Measurements from ENCODE around the gene CHMP5. TPM values are rescaled to one million over a fixed set of nuclear protein-coding genes. Genes with fewer than 3 reads are reported as not detected.

Gene CHMP5
- total RNA-seq, 1 experiment from 2014 or later, result 47.6 TPM

DNA sequence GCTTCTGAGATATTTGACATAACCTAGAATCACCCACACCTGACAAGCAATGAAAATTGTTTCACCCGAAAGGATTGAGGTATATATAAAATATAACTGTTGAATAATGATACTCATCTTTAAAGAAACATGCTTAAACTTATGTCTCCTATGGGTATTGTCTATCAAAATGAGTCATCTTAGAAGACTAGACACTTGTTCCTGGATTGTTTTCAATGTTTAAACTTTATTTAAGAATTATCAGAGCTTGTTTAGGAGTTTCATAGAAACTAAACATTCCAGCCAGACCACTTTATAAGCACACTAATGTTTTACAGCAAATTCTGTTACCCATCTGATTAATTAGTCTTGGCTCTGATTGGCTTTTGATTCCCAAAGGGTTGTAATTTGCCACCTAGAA, 45.1 kb downstream of the CHMP5 start:
- no peak overlapping the region for H3K4me3 Mint-ChIP-seq
- Histone ChIP-seq H4K91ac (ENCODE audit: insufficient read length, low read depth, low read length) (no peak overlapping the region), H2AK5ac (ENCODE audit: insufficient read length, low read length) (no peak overlapping the region), H4K5ac (ENCODE audit: insufficient read length, low read depth, low read length) (no peak overlapping the region), H4K8ac (replicated peaks; ENCODE audit: insufficient read length, low read depth, low read length) (no peak overlapping the region), H2BK20ac (ENCODE audit: low read depth, low read length, poor library complexity, severe bottlenecking) (no peak overlapping the region), H3K23me2 (ENCODE audit: insufficient read length, low read depth, low read length, poor library complexity, severe bottlenecking) (no peaks in the 10 kb centered on the region), H4K20me1 (ENCODE audit: control insufficient read depth, insufficient read depth, insufficient read length) (no peaks in the 10 kb centered on the region), H2BK120ac (ENCODE audit: low read depth, low read length, poor library complexity, severe bottlenecking) (no peak overlapping the region), H3K27me3 (ENCODE audit: insufficient read depth, low read length) (no peaks in the 10 kb centered on the region), H2BK15ac (ENCODE audit: low read depth, low read length) (no peak overlapping the region), H3K9me3 (ENCODE audit: control insufficient read depth, low read depth, low read length) (no peaks in the 10 kb centered on the region), H3K23ac (ENCODE audit: insufficient read length, low read depth, low read length) (no peak overlapping the region), H3K4me1 (ENCODE audit: insufficient read depth, low read length) (no peaks in the 10 kb centered on the region), H3K14ac (ENCODE audit: insufficient read depth, low read length) (no peak overlapping the region), H3K79me1 (ENCODE audit: insufficient read depth, low read depth, low read length, poor library complexity, severe bottlenecking) (no peaks in the 10 kb centered on the region), H3T11ph (ENCODE audit: low read length) (no peak overlapping the region), H3K18ac (ENCODE audit: insufficient read length, low read depth, low read length) (no peak overlapping the region), H2BK5ac (ENCODE audit: insufficient read length, low read length) (no peak overlapping the region), H3K9ac (ENCODE audit: extremely low read depth, insufficient read length, low read length) (no peak overlapping the region), H2AFZ (ENCODE audit: low read length) (no peak overlapping the region), H2BK12ac (ENCODE audit: insufficient read length, low read depth, low read length) (no peak overlapping the region), H3K4me2 (ENCODE audit: insufficient read depth, insufficient read length, low read length) (no peak overlapping the region), H3K4ac (ENCODE audit: low read depth, low read length) (no peak overlapping the region), H3K79me2 (ENCODE audit: insufficient read depth, low read length) (no peaks in the 10 kb centered on the region), H3K56ac (ENCODE audit: insufficient read length, low read depth, low read length) (no peak overlapping the region), H3K27ac (ENCODE audit: insufficient read length, low read depth, low read length) (no peak overlapping the region)
- no CpG with 5 or more reads among the region's 1 CpG for WGBS (ENCODE audit: extremely low coverage, insufficient read length, low lambda C conversion rate)
- no peaks in the 10 kb centered on the region for H3K27me3 Mint-ChIP-seq (ENCODE audit: low read depth)
- no peaks in the 10 kb centered on the region for H3K4me1 Mint-ChIP-seq
- H3K9me3 Mint-ChIP-seq, result no peaks in the 10 kb centered on the region; a peak in 1 of 5 replicates
- DNase-seq, result no peak
- TF ChIP-seq, protein P1, sequence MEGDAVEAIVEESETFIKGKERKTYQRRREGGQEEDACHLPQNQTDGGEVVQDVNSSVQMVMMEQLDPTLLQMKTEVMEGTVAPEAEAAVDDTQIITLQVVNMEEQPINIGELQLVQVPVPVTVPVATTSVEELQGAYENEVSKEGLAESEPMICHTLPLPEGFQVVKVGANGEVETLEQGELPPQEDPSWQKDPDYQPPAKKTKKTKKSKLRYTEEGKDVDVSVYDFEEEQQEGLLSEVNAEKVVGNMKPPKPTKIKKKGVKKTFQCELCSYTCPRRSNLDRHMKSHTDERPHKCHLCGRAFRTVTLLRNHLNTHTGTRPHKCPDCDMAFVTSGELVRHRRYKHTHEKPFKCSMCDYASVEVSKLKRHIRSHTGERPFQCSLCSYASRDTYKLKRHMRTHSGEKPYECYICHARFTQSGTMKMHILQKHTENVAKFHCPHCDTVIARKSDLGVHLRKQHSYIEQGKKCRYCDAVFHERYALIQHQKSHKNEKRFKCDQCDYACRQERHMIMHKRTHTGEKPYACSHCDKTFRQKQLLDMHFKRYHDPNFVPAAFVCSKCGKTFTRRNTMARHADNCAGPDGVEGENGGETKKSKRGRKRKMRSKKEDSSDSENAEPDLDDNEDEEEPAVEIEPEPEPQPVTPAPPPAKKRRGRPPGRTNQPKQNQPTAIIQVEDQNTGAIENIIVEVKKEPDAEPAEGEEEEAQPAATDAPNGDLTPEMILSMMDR (conservative IDR thresholded peaks at IDR 0.05), result no peak
- no peak overlapping the region for H3K27ac Mint-ChIP-seq
- H3K36me3 Mint-ChIP-seq (ENCODE audit: insufficient read depth in 1 of 3, low read depth in 3 of 3), result peaks cover 22 to 60% (median 49%) of the 10 kb centered on the region in 3 experiments

All from H9 (cell line).